ENCODE results near the gene RNASE11.

DNA sequence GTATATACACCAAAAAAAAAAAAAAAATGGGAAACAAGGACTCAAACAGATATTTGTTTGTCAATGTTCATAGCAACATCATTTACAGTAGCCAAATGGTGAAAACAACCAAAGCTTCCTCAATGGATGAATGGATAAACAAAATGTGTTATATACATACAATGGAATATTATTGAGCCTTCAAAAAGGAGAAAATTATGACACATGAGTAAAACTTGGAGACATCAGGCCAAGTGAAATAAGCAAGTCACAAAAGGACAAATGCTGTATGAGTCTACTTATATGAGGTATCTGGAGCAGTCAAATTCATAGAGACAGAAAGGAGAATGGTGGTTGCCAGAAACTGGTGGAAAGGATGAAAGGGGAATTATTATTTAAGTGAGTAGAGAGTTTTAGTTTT is 34.8 kb downstream of the RNASE11 start:
- TF ChIP-seq CTCF (IDR thresholded peaks at IDR 0.05; ENCODE audit: low read length) (no peak), EZH2 (IDR thresholded peaks at IDR 0.05; ENCODE audit: borderline replicate concordance, low read length) (no peak)
